Fibroblast of skin of left biceps (primary cell): ENCODE results near the gene SIM2.

ENCODE experiments used
- DNase-seq, 2 experiments: peaks; one replicate each; pipeline ENCODE4 v3.0.0-alpha.2; 2013; ENCODE audit warnings: low read depth in 2 of 2

Gene SIM2

DNA sequence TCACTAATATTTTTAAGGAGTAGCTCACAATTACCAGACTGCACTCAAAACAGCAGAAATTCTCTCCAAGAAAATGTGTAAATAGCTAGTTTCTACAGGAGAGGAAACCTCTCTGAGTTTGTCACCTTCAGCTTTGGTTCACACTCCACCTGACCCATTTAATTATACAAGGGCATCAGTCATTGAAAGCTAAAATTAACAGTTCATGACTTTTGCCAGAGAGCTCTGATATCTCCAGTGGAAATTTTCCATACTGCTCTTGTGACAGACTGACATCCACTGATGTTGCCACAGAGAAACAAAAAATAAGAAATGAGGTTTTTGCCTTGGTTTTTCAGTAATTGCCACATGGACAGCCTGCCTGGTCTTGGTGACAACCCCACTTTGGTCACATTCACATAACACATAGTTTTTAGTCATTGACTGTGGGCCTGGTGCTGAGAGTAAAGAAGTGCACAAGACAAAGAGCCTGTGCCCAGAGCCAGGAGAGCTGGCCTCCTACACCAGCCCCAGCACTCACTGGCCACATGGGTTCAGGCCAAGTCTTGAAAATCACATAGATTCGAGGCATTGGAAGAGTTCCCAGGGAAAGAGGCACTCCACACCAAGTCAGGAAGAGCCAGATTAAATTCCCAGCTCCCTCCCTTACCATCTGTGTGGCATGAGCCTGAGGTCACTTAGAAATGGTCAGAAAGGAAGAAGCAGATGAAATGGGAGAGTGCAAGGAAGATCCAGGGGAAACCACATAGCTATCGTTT lies 13.8 kb upstream of the SIM2 start:
- DNase-seq: no peak

DNA sequence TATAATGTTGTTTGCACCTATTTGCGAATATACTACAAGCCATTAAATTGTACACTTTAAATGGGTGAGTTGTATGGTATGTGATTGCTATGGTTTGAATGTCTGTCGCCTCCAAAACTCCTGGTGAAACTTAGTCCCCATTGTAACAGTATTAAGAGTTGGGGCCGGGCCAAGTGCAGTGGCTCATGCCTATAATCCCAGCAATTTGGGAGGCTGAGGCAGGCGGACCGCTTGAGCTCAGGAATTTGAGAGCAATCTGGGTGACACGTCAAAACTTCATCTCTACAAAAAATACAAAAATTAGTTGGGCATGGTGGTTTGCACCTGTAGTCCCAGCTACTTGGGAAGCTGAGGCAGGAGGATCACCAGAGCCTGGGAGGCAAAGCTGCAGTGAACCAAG lies 12.0 kb upstream of the SIM2 start:
- no peak for DNase-seq

DNA sequence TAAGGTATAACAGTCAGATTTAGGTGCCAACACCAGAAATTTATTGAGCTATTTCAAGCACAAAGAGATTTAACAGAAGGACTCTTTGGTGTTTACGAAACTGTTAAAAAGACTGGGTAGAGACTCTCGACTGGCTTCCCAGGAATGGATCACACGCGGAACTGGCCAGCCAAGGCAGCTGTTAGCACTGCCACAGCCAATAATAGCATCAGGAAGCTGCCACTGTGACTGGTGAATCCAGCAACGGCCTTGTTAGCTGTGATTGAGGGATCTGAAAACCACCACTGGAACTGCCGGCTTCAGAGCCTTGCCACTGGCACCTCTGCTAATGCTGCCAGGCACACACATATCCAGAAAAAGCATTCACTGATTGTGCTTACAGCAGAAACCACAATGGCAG lies 10.6 kb upstream of the SIM2 start:
- no peak for DNase-seq

DNA sequence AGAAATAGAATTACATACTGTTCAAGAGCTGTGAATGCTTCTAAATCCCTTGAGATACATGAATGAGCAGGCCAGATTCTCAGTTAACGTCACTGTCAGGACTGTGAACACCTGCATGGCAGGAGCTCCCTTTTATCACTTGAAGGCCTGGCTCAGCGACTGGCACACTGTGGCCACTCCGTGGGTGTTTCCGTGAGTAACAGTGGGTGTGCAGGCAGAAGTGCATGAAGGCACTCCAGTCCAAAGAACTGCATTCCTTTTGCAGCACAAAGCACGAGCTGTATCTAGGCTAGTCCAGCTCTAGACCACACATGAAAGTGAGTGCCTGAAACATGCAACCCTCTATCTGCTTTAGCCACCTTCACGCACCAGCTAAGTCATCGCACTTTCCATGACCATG lies 9.6 kb upstream of the SIM2 start:
- no peak for DNase-seq

DNA sequence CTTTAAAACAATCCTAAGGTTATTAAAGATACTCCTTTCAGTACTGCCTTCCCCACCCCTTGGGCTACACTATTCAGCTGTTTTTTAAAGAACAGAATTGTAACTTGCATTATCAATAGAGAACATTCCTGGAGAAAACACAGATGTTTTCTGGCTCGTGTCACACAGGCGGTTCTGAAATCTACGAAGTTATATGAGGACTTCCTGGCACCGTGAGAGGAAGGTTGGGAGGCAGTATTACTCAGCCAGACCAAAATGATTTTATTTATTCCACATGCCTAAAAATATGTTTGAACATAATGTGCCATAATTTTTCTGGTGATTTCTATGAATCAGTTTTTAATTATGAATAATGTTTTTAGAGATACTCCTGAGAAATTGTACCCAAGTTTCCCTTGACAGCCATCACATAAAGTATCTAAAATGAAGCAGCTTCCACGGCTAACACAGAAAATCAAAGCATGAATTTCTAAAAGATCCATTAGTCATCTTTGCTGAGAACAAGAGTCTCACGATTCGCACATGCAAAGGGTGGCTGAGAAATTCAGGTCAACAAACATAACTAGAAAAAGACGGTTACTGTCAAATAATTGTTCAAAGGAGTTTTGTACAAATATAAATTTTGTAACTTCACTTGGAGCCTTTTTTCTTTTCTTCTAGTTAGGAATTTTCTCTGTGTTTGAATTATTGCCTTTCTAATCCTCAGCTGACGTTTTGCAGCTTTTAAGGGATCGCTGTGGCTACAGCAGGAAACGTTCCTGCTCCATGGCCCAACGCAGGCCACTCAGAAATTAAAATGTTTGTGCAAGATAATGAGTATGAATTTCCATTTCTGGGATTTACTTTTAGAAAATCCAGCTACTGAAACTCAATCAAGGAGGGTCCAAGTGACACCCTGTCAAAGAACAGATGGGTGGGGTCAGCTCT lies 8.0 kb upstream of the SIM2 start:
- no peak for DNase-seq

DNA sequence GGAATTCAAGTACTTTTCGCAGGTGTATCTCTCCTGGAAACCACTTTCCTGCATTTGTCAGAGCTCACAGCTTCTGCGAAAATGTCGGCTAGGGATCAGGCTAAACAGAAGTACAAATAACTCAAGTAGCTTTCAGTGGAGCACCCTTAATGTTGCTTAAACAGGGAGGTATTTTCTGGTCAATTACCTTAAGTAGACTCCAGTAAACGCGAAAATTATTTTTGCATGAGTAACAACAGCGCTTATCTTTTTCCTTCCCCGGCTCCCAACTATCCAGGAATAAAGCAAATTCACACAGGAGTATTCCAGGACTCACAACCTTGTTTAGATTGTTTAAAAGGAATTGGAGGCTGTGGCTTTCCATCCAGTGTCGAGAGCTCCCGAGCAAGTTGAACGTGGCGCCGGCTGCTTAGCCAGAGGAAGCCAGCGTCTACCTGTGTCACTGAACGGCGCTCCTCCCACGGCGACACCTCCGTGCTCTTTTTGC lies 7.3 kb upstream of the SIM2 start:
- no peak for DNase-seq

DNA sequence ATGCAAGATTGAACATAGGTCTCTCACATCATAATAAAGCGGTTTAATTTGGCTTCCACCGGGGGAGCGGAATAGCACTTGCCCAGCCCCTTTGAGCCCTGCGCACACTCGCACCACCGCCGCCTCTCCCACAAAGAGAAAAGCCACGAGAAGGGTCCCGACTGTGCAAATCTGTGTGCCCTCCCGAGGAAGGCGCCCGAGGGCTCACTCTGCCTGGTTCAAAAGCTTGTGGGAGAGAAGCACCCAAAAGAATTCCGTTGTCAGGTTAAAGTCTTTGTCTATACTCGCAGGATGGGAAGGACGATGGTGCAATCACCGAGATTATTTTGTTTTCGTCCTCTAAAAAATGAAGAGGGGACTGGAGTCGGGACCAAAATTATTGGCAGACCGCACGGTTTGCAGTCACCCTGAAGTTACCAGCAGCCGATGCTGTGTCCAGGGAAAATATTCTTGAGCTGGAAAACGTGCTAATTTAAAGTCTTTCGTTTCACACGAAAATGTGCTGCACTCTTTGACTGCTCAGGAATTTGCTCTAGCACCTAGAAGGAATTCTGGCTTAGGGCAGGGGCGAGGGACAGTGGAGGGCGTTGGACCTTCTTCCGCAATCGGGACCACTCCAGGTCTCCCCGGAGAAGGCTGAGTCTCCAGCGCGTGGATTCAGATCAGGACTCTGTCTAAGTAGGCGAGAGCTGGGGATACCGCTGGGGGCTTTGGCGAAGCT lies 6.6 kb upstream of the SIM2 start:
- no peak for DNase-seq

DNA sequence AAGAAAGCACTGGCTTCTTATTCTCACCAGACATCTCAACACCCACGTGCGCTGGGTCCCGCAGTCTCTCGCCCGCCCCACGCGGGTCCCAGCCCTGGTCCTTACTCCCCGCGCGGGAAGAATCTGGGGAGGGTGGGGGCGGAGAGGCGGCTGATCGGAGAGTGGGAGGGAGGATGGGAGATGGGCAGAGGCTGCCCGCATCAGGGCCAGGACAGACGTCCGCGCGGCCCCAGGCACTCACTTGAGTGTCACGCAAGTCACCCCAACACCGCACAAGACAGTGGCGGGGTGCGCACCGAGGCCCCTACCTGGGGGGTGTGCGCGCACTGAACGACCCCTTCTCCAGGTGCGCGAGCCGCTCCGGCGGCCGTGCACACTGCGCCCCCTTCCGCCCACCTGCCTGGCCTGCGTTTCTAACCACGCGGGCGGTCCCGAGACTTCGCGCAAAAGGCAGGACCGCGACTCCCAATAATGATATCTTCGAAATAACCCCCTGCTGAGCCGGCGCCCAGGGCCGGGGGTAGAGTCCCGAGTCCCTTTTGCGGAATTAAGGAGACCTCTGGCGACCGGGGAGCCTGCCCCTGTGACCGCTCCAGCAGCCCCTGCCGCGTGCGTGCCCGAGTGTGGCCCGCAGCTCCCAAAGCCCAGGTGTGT lies 6.0 kb upstream of the SIM2 start:
- no peak for DNase-seq

DNA sequence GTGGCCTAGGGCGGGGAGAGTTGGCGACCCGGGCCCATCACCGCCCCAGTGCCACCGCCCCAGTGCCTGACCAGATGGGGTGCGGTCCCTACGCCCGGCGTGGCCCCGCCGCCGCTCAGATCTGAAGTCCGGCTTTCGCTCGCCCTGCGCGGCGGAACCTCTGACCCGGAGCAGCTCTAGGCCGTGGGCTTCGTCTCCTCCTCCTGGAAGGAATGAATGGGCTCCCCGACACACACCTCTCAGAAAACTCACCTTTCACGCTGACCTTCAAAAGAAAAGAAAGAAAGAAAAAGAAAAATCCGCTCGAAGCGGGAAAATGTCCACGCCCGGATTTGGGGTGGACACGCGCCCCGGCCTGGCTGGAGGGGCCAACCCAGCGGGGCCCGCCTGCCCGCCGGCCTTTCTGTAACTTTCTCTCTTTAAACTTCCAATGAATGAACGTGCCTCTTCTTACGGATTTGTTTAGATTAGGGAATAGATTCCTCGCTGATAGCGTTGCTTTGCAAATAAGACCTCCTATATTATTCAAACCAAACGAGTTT lies 5.4 kb upstream of the SIM2 start:
- no peak for DNase-seq

DNA sequence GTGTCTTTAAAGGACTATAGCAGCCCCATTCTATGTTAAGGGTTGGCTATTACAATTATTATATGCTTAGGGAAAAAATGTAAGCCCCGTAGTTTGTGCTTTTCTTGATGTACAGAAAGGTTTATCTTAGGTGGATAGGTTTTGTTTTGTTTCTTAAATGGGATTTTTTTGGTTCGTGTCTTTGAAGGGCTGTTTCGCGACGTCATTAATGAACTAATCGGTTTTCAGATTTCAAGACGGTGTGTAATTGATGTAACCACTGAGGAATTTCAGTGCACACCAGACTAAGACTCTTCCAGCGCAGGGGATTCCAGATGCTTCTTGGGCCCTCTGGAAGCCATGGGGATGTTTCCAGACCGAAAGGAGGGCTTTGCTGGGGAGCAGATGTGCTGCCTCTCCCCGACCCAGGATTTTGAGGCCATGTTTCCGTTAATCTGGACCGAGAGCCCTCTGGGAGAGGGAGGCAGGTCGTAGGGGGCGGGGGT lies 4.8 kb upstream of the SIM2 start:
- DNase-seq: no peak

DNA sequence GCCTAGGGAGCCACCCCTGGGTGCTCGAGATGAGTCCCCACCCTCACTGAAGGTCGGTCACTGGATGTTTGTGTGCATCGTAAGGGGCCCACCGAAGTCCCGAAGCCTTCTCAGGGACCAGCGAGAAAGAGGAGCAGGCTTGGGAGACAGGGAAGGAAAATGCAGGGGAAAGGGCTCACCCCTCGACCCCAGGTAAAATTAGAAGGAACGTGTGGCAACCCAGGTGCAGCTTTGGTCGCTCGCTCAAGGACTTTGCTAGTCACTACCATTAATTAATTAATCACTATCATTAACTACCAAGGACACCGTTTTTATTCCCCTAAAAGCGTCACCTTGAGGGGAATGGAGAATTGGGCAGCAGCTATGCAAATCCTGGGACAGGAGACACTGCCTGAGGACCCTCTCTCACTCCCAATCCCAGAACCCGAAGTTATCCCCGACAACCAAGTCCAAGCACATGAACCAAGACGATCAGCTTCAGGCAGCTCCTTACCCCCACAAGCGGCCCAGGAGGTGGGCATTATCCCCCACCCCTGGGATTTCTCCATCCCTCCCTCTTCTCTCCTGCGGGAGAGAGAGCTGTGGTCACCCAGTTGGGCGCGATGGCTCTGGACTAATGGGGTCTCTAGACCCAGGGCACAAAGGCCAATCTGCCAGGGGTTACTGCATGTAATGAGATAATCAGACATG lies 4.2 kb upstream of the SIM2 start:
- DNase-seq: no peak

DNA sequence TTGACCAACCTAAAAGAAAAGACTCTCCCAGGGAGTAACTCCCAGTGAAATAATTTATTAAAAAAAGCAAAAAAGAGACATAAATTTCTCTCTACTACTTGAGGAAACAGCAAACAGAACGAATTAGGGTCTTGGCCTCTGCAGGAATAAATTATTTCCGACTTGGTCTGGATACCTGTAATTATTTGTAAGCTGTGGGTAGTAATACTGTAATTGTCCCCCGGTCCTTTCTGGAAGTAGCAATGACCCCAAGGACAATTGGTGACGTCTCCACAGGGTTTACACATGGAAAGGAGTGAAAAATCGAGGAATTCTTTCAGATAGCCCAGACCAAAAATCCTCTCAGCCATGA lies 3.7 kb upstream of the SIM2 start:
- no peak for DNase-seq

DNA sequence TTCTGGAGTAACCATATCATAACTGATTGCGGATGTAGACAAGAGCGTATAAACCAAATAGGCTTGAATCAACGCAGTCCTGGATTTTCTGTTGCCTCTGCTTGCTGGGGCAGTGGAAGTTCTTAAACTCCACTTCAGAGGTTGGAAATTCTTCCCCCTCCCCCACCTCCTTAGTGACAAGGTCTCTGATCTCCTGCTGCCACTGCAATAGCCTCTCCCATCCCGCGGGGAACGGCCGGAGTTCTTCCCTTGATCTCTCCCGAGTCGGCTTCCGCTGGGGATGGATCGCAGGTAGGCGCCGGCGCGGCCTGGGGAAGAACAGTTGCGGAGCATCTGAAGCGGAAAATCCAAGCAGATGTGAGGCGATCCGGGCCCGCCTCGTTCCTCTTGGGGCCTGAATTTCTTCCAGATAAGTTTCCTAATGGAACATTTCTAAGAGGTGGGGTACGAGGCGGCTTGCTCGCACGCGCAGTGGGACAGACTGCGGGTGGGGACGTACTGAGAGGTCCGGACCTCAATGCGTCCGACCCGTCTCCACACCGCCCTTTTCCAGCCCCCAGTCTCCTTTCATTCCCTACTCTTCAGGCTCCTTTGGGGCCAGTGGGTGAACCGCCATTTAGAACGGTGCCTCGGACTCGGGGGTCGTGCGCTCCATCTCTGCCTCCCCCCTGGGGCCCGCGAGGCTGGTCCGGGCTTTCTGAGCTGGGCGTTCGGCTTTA lies 3.1 kb upstream of the SIM2 start:
- DNase-seq: no peak

DNA sequence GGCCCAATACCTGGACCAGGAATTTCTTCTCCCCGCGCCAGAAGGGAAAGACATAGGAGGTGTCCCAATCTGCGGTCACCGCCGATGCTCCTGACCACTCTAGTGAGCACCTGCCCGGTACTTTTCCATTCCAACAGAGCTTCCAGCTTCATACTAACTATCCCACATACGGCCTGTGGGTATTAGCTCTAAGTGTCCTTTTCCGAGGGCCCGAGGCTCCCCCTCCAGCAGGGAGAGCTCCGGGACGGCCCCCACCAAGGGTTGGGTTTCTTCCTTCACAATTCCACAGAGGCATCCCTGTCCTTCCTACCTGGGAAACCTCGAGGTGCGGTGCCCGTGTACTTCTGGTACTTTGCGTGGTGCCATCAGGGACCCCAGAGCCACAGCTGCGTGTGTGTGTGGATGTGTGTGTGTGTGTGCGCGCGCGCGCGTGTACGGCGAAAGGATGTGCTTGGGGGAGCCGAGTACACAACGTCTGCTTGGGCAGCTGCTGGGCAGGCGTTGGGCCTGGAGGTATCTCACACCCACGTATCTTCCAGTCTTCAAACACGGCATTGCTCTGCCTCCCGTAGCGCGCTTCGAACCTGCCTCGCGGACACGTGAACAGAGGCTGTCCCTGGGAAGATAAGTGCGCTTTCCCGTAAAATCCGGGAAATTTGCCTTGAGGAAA lies 2.4 kb upstream of the SIM2 start:
- no peak for DNase-seq

DNA sequence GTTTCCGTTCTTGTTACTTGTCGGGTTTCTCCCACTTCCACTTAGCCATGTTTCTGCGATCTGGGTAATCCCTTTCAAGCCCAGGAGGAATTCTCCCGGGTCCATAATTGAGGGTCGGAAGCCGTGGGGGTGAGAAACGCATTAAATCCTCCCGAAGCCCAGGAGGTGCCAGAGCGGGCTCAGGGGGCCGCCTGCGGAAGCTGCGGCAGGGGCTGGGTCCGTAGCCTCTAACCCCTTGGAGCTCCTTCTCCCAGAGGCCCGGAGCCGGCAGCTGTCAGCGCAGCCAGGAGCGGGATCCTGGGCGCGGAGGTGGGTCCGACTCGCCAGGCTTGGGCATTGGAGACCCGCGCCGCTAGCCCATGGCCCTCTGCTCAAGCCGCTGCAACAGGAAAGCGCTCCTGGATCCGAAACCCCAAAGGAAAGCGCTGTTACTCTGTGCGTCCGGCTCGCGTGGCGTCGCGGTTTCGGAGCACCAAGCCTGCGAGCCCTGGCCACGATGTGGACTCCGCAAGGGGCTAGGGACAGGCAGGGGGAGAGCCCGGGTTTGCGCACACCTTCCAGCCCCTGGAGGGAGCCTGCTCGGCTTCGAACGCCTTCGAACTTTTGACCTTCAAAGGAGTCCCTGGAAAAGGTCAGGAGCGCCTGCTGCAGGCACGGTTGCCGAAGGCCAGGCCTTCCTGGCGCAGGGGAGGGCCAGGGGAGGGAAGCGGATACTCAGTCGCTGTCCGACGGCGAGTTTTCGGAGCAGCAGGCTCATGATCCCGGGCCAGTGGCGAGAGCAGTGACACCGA lies 1.7 kb upstream of the SIM2 start:
- no peak for DNase-seq

DNA sequence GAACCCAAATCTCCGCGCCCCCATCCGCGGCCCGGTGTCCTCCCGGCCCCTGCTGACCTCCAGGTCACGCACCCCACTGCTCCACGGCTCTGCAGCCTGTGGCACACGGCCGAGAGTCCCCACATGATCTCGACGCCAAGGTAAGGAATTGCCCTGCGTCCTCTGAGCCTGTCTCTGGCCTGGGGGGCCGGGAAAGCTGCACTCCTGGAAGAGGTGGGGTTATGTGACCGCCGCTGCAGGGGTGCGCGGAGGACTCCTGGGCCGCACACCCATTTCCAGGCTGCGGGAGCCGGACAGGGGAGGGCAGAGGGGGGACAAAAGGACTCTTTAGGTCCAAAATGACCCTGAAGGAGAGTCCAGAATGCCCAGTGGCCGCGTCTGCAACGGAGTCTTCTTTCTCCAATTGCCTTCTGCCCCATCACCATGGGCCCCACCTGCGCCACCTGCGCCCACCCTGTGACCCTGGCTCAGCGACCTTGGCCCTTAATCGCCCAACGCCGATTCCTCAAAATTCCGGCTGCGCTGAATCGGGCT lies 997 bp upstream of the SIM2 start:
- DNase-seq: no peak

DNA sequence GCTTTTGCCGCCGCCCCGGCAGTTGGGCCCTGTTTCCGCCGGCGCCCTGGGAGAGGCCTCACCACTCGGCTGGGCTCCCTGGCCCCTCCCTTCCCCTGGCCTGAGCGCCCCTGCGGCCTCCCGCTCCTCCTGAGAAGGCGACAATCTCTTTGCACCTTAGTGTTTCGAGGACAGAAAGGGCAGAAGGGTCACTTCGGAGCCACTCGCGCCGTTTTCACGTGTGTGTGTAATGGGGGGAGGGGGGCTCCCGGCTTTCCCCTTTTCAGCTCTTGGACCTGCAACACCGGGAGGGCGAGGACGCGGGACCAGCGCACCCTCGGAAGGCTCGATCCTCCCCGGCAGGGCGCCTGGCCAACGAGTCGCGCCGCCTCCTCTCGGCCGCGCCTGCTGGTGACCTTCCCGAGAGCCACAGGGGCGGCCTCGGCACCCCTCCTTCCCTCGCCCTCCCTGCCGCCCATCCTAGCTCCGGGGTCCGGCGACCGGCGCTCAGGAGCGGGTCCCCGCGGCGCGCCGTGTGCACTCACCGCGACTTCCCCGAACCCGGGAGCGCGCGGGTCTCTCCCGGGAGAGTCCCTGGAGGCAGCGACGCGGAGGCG lies 432 bp upstream of the SIM2 start:
- no peak for DNase-seq
